HUES48 (cell line): Measurements from ENCODE around the gene GTF3A.

ENCODE experiments used
- H3K27ac ChIP-seq: one replicate; pipeline ENCODE4 v1.7.0; 2013; ENCODE audit warnings: low read depth, low read length, inconsistent platforms
- H3K27me3 ChIP-seq: 2 replicates; pipeline ENCODE4 v1.6.1; 2013; ENCODE audit warnings: mild to moderate bottlenecking, low read length; ENCODE audit not compliant: control insufficient read depth, insufficient read depth
- H3K36me3 ChIP-seq: 2 replicates; pipeline ENCODE4 v1.6.1; 2013; ENCODE audit warnings: low read length; ENCODE audit not compliant: control insufficient read depth, insufficient read depth
- H3K4me1 ChIP-seq: 2 replicates; pipeline ENCODE4 v1.6.1; 2013; ENCODE audit warnings: mild to moderate bottlenecking, low read length; ENCODE audit not compliant: control insufficient read depth, insufficient read depth
- H3K4me3 ChIP-seq: 2 replicates; pipeline ENCODE4 v1.5.1; 2013; ENCODE audit warnings: mild to moderate bottlenecking, low read depth, low read length
- H3K9ac ChIP-seq: 2 replicates; pipeline ENCODE4 v1.6.1; 2013; ENCODE audit warnings: mild to moderate bottlenecking, low read depth, low read length, moderate library complexity
- H3K9me3 ChIP-seq: 2 replicates; pipeline ENCODE4 v1.6.1; 2013; ENCODE audit warnings: low read length; ENCODE audit not compliant: control insufficient read depth, insufficient read depth

The GTF3A gene

DNA sequence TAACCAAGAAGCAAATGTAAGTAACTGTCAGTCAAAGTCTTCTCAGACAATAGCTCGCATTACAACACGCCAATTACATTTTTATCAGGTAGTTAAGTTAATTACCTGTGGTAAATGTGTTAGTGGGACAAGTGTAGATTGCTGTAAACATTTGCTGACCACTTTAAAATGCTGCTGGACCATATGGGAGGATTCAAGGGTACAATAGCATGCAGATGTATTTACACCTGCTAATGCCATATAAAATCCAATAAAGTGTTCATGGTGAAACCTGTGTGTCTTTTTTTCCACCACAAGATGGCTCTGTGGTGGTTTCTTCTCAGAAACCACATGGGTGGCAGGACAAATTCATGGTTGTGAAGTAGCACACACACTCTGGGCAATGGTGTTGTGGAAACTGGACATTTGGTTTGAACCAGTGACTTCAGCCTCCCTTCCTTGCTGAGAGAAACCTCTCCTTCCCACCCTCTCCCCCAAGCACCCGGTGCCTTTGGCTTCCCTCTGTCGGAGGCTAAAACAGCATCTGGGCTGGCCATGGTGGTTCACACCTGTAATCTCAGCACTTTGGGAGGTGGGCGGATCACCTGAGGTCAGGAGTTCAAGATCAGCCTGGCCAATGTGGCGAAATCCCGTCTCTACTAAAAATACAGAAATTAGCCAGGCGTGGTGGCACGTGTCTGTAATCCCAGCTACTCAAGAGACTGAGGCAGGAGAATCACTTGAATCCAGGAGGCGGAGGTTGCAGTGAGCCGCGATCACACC lies 18.1 kb upstream of the GTF3A start:
- no peaks in the 10 kb centered on the region for H3K9me3 ChIP-seq
- H3K27ac ChIP-seq = no peak overlapping the region
- H3K4me3 ChIP-seq = no peak overlapping the region
- peaks cover 13% of the 10 kb centered on the region for H3K4me1 ChIP-seq
- no peaks in the 10 kb centered on the region for H3K36me3 ChIP-seq
- no peaks in the 10 kb centered on the region; the same call in 1 of the 2 replicates for H3K27me3 ChIP-seq
- no peak overlapping the region for H3K9ac ChIP-seq

- Histone ChIP-seq H3K4me1 (peaks cover 8% of the 10 kb centered on the region), H3K4me3 (no peak overlapping the region)
Observed at GRCh38 chr13:27408074-27408473, 16.3 kb upstream of the GTF3A start.

GRCh38 chr13:27409013-27409412 lies 15.4 kb upstream of the GTF3A start:
- no peaks in the 10 kb centered on the region for H3K36me3 ChIP-seq
- no peaks in the 10 kb centered on the region for H3K4me1 ChIP-seq
- H3K27ac ChIP-seq = no peak overlapping the region
- no peaks in the 10 kb centered on the region for H3K9me3 ChIP-seq
- no peaks in the 10 kb centered on the region; the same call in 1 of the 2 replicates for H3K27me3 ChIP-seq
- H3K9ac ChIP-seq = no peak overlapping the region
- H3K4me3 ChIP-seq = no peak overlapping the region

More at GRCh38 chr13:27408074-27408473, 16.3 kb upstream of the GTF3A start:
- no peak overlapping the region for H3K9ac ChIP-seq
- H3K9me3 ChIP-seq = no peaks in the 10 kb centered on the region
- H3K36me3 ChIP-seq = no peaks in the 10 kb centered on the region
- H3K27me3 ChIP-seq = no peaks in the 10 kb centered on the region; the same call in 1 of the 2 replicates
- no peak overlapping the region for H3K27ac ChIP-seq

DNA sequence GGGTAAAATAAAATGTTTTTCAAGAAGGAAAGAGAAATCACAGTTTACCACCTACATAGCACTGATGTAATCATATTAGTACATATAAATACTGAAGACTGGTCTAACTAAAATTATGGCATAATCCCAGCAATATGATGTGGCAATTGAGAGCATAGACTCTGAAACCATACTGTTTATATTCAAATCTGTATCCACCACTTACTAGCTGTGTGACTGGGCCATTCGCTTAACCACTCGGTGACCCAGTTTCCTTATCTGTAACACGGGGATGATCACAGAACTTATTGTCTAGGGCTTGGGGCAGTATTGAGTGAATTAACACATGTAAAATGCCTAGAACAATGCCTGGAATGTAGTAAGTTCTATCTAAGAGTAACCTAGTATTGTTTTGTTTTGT lies 13.1 kb upstream of the GTF3A start:
- no peaks in the 10 kb centered on the region for H3K9me3 ChIP-seq
- no peak overlapping the region for H3K9ac ChIP-seq
- no peak overlapping the region for H3K27ac ChIP-seq
- H3K4me1 ChIP-seq = no peaks in the 10 kb centered on the region
- no peaks in the 10 kb centered on the region; the same call in 1 of the 2 replicates for H3K27me3 ChIP-seq
- H3K36me3 ChIP-seq = no peaks in the 10 kb centered on the region
- no peak overlapping the region for H3K4me3 ChIP-seq

GRCh38 chr13:27415116-27415515 lies 9.3 kb upstream of the GTF3A start:
- H3K4me1 ChIP-seq = no peaks in the 10 kb centered on the region
- no peak overlapping the region for H3K4me3 ChIP-seq
- H3K27me3 ChIP-seq = no peaks in the 10 kb centered on the region; the same call in 1 of the 2 replicates
- no peaks in the 10 kb centered on the region for H3K36me3 ChIP-seq
- H3K9ac ChIP-seq = no peak overlapping the region
- no peaks in the 10 kb centered on the region for H3K9me3 ChIP-seq
- H3K27ac ChIP-seq = no peak overlapping the region

GRCh38 chr13:27419328-27419727 lies 5.1 kb upstream of the GTF3A start:
- H3K9me3 ChIP-seq = no peaks in the 10 kb centered on the region
- H3K27ac ChIP-seq = no peak overlapping the region
- peaks cover 6% of the 10 kb centered on the region for H3K27me3 ChIP-seq
- no peak overlapping the region for H3K4me3 ChIP-seq
- no peak overlapping the region for H3K9ac ChIP-seq
- no peaks in the 10 kb centered on the region for H3K36me3 ChIP-seq
- H3K4me1 ChIP-seq = peaks cover 4% of the 10 kb centered on the region; the same call in 1 of the 2 replicates

- H3K27me3 ChIP-seq = peaks cover 6% of the 10 kb centered on the region
- no peak overlapping the region for H3K9ac ChIP-seq
- no peak overlapping the region for H3K4me3 ChIP-seq
- no peaks in the 10 kb centered on the region for H3K9me3 ChIP-seq
- no peak overlapping the region for H3K27ac ChIP-seq
- H3K4me1 ChIP-seq = peaks cover 16% of the 10 kb centered on the region
- H3K36me3 ChIP-seq = no peaks in the 10 kb centered on the region
Observed at GRCh38 chr13:27421101-27421871, 3.1 kb upstream of the GTF3A start.

GRCh38 chr13:27423333-27423732 lies 1.1 kb upstream of the GTF3A start:
- Histone ChIP-seq H3K27ac (no peak overlapping the region), H3K9ac (no peak overlapping the region), H3K4me3 (no peak overlapping the region), H3K9me3 (no peaks in the 10 kb centered on the region), H3K4me1 (peaks cover 24% of the 10 kb centered on the region), H3K36me3 (peaks cover 16% of the 10 kb centered on the region), H3K27me3 (peaks cover 6% of the 10 kb centered on the region)

GRCh38 chr13:27425158-27425917 lies 919 bp downstream of the GTF3A start:
- H3K36me3 ChIP-seq = peaks cover 36% of the 10 kb centered on the region
- H3K9me3 ChIP-seq = no peaks in the 10 kb centered on the region
- H3K4me1 ChIP-seq = peaks cover 24% of the 10 kb centered on the region
- H3K27ac ChIP-seq = no peak overlapping the region
- H3K27me3 ChIP-seq = peaks cover 6% of the 10 kb centered on the region
- H3K9ac ChIP-seq = peak overlapping the region; percentile 71
- peak overlapping the region; percentile 85 for H3K4me3 ChIP-seq

- Histone ChIP-seq H3K27me3 (peaks cover 6% of the 10 kb centered on the region), H3K9ac (no peak overlapping the region), H3K27ac (no peak overlapping the region), H3K4me3 (peak overlapping the region; percentile 85), H3K9me3 (no peaks in the 10 kb centered on the region), H3K4me1 (peaks cover 24% of the 10 kb centered on the region), H3K36me3 (peaks cover 44% of the 10 kb centered on the region)
Observed at GRCh38 chr13:27425918-27426630, 1.7 kb downstream of the GTF3A start.
